ENCODE data around the gene RAB39A.
"Not testable (repeated sequence)": the region's sequence is repeated elsewhere in the genome, so short reads cannot be mapped to it uniquely, and the experiment has no call there.

Gene RAB39A

GRCh38 chr11:107928046-107928766 is at the start of gene RAB39A:
Gene RAB39A, plus strand, starts transcription at chr11:107928448. Its CDS starts 121 bp downstream, at chr11:107928569.
- DNase-seq = peak; percentile 18 to 45 (median 34)

- DNase-seq = not testable (repeated sequence)
Measured at GRCh38 chr11:107881471-107881870, 46.8 kb upstream of the RAB39A start.

- no peak for DNase-seq
Measured at GRCh38 chr11:107882095-107882820, 46.0 kb upstream of the RAB39A start.

- no peak for DNase-seq
Measured at GRCh38 chr11:107898270-107898669, 30.0 kb upstream of the RAB39A start.

GRCh38 chr11:107908211-107908610 is 20.0 kb upstream of the RAB39A start:
- DNase-seq = no peak

- not testable (repeated sequence) for DNase-seq
Measured at GRCh38 chr11:107912415-107912814, 15.8 kb upstream of the RAB39A start.

- DNase-seq = no peak
Measured at GRCh38 chr11:107915229-107915628, 13.0 kb upstream of the RAB39A start.

- peak in 1 of 4 experiments; percentile 2 for DNase-seq
Measured at GRCh38 chr11:107916671-107917241, 11.5 kb upstream of the RAB39A start.

GRCh38 chr11:107921997-107922396 is 6.3 kb upstream of the RAB39A start:
- no peak for DNase-seq

GRCh38 chr11:107923519-107923918 is 4.7 kb upstream of the RAB39A start:
- DNase-seq = not testable (repeated sequence)

- no peak for DNase-seq
Measured at GRCh38 chr11:107924306-107924705, 3.9 kb upstream of the RAB39A start.

- no peak for DNase-seq
Measured at GRCh38 chr11:107927559-107927958, 689 bp upstream of the RAB39A start.

- DNase-seq = peak in 1 of 4 experiments; percentile 10
Measured at GRCh38 chr11:107928767-107929507, 689 bp downstream of the RAB39A start.

GRCh38 chr11:107929611-107930200 is 1.5 kb downstream of the RAB39A start:
- DNase-seq = no peak

GRCh38 chr11:107931206-107931605 is 3.0 kb downstream of the RAB39A start:
- DNase-seq = no peak

GRCh38 chr11:107947904-107948303 is 19.7 kb downstream of the RAB39A start:
- DNase-seq = no peak

GRCh38 chr11:107948328-107948727 is 20.1 kb downstream of the RAB39A start:
- DNase-seq = not testable (repeated sequence)

GRCh38 chr11:107951155-107951554 is 22.9 kb downstream of the RAB39A start:
- DNase-seq = no peak

GRCh38 chr11:107953446-107953845 is 25.2 kb downstream of the RAB39A start:
- DNase-seq = no peak

- DNase-seq = no peak
Measured at GRCh38 chr11:107956543-107956942, 28.3 kb downstream of the RAB39A start.

- DNase-seq = no peak
Measured at GRCh38 chr11:107957109-107957588, 28.9 kb downstream of the RAB39A start.

GRCh38 chr11:107961480-107961879 is 33.2 kb downstream of the RAB39A start:
- DNase-seq = no peak

- no peak for DNase-seq
Measured at GRCh38 chr11:107962181-107962580, 33.9 kb downstream of the RAB39A start.
